ENCODE results near the gene IQCN. TPM values are rescaled to one million over a fixed set of nuclear protein-coding genes. Genes with fewer than 3 reads are reported as not detected.

Gene IQCN
- 0.40 TPM for polyA plus RNA-seq (2012; ENCODE audit: insufficient read length, low read depth)

GRCh38 chr19:18274219-18274780 lies at the start of gene IQCN:
Gene IQCN, minus strand, starts transcription at chr19:18274452. Its CDS starts 4,974 bp downstream, at chr19:18269478.
- no peak for TF ChIP-seq REST (IDR thresholded peaks at IDR 0.05; ENCODE audit: insufficient read depth in 1 of 2, low read depth in 2 of 2, low read length in 2 of 2)
- no peak for TF ChIP-seq POLR2AphosphoS5 (IDR thresholded peaks at IDR 0.05; ENCODE audit: low read depth, low read length)
- TF ChIP-seq SIN3A (IDR thresholded peaks at IDR 0.05; ENCODE audit: borderline replicate concordance, insufficient read depth, low read length): no peak
- no peak for TF ChIP-seq FOXP2 (optimal IDR thresholded peaks at IDR 0.05; ENCODE audit: borderline replicate concordance, extremely low read depth, extremely low read length, insufficient read depth)
- TF ChIP-seq TAF1 (IDR thresholded peaks at IDR 0.05; ENCODE audit: borderline replicate concordance, insufficient read depth, low read length): no peak

GRCh38 chr19:18322759-18323460 lies 48.7 kb upstream of the IQCN start, which contains the start of gene LSM4:
Gene LSM4, minus strand, starts transcription at chr19:18323076. Its CDS starts 56 bp downstream, at chr19:18323020.
- no peak for TF ChIP-seq SIN3A (IDR thresholded peaks at IDR 0.05; ENCODE audit: borderline replicate concordance, insufficient read depth, low read length)
- TF ChIP-seq POLR2AphosphoS5 (IDR thresholded peaks at IDR 0.05; ENCODE audit: low read depth, low read length): peak; percentile 64; the same call in 1 of the 2 replicates
- TF ChIP-seq TAF1 (IDR thresholded peaks at IDR 0.05; ENCODE audit: borderline replicate concordance, insufficient read depth, low read length): no peak
- peak in 1 of 2 experiments; percentile 38; a peak in 1 of 4 replicates for TF ChIP-seq REST (IDR thresholded peaks at IDR 0.05; ENCODE audit: insufficient read depth in 1 of 2, low read depth in 2 of 2, low read length in 2 of 2)
- TF ChIP-seq FOXP2 (optimal IDR thresholded peaks at IDR 0.05; ENCODE audit: borderline replicate concordance, extremely low read depth, extremely low read length, insufficient read depth): peak; percentile 33

- TF ChIP-seq REST (IDR thresholded peaks at IDR 0.05; ENCODE audit: insufficient read depth in 1 of 2, low read depth in 2 of 2, low read length in 2 of 2): no peak
- TF ChIP-seq TAF1 (IDR thresholded peaks at IDR 0.05; ENCODE audit: borderline replicate concordance, insufficient read depth, low read length): 0 out of 2 replicates have a peak, but pooled peaks have one; percentile 36
These were observed 48.1 kb upstream of the IQCN start for GRCh38 chr19:18322318-18322758.

GRCh38 chr19:18321734-18322102 lies 47.5 kb upstream of the IQCN start:
- TF ChIP-seq POLR2AphosphoS5 (IDR thresholded peaks at IDR 0.05; ENCODE audit: low read depth, low read length) (no peak), REST (IDR thresholded peaks at IDR 0.05; ENCODE audit: insufficient read depth in 1 of 2, low read depth in 2 of 2, low read length in 2 of 2) (no peak), SIN3A (IDR thresholded peaks at IDR 0.05; ENCODE audit: borderline replicate concordance, insufficient read depth, low read length) (no peak), TAF1 (IDR thresholded peaks at IDR 0.05; ENCODE audit: borderline replicate concordance, insufficient read depth, low read length) (no peak), FOXP2 (optimal IDR thresholded peaks at IDR 0.05; ENCODE audit: borderline replicate concordance, extremely low read depth, extremely low read length, insufficient read depth) (no peak)

Data from PFSK-1 (cell line).